Liver (tissue), 9 donors: ENCODE results near the gene CACNB4. TPM values are rescaled to one million over a fixed set of nuclear protein-coding genes. Genes with fewer than 3 reads are reported as not detected.

ENCODE experiments used
- DNase-seq: peaks from one replicate; pipeline ENCODE4 v3.0.0-alpha.2; 2017; ENCODE audit warnings: low spot score
- H3K27ac ChIP-seq, 2 donors: one replicate each; pipeline ENCODE4 v1.7.0; 2013; ENCODE audit warnings: inconsistent platforms in 2 of 2, low read length in 2 of 2, control low read depth in 1 of 2, low read depth in 1 of 2, mild to moderate bottlenecking in 1 of 2
- H3K27me3 ChIP-seq, 4 donors: one replicate each; pipeline versions ENCODE4 v1.6.1 to v1.7.0; 2013; ENCODE audit warnings: low read length in 3 of 4, inconsistent platforms in 1 of 4, mild to moderate bottlenecking in 1 of 4, moderate library complexity in 1 of 4; ENCODE audit not compliant: control insufficient read depth in 4 of 4, insufficient read depth in 4 of 4
- H3K36me3 ChIP-seq, 4 donors: one replicate each; pipeline versions ENCODE4 v1.6.1 to v1.7.0; 2013; ENCODE audit warnings: low read length in 3 of 4, mild to moderate bottlenecking in 3 of 4, low read depth in 1 of 4, moderate library complexity in 1 of 4; ENCODE audit not compliant: control insufficient read depth in 4 of 4, insufficient read depth in 3 of 4
- H3K4me1 ChIP-seq, 4 donors: one replicate each; pipeline versions ENCODE4 v1.6.1 to v1.7.0; 2013; ENCODE audit warnings: low read length in 3 of 4, mild to moderate bottlenecking in 3 of 4, moderate library complexity in 1 of 4; ENCODE audit not compliant: control insufficient read depth in 4 of 4, insufficient read depth in 4 of 4
- H3K4me3 ChIP-seq, 3 donors: one replicate each; pipeline versions ENCODE4 v1.6.1 to v1.7.0; 2013; ENCODE audit warnings: low read length in 3 of 3, control low read depth in 1 of 3, low read depth in 1 of 3, mild to moderate bottlenecking in 1 of 3
- H3K9ac ChIP-seq, 2 donors: one replicate each; pipeline ENCODE4 v1.7.0; 2013; ENCODE audit warnings: low read length in 2 of 2, mild to moderate bottlenecking in 2 of 2, moderate library complexity in 2 of 2, control low read depth in 1 of 2, low read depth in 1 of 2
- H3K9me3 ChIP-seq, 4 donors: one replicate each; pipeline versions ENCODE4 v1.6.1 to v1.7.0; 2013; ENCODE audit warnings: low read length in 3 of 4; ENCODE audit not compliant: control insufficient read depth in 4 of 4
- CTCF ChIP-seq: fragments of 150-350 bp; IDR thresholded peaks from 2 replicates; pipeline ENCODE4 v1.5.1; 2017; ENCODE audit warnings: improper control_type of control experiment, low read depth, low read length; ENCODE audit not compliant: missing input control
- EGR1 ChIP-seq, 2 donors: IDR thresholded peaks; 2 replicates each; pipeline ENCODE4 v1.6.1; 2016 to 2018; ENCODE audit warnings: antibody characterized with exemption in 2 of 2, low read depth in 2 of 2
- FOXA1 ChIP-seq: IDR thresholded peaks from 2 replicates; pipeline ENCODE4 v1.6.1; 2016; ENCODE audit warnings: antibody characterized with exemption
- FOXA2 ChIP-seq: IDR thresholded peaks from 2 replicates; pipeline ENCODE4 v1.6.1; 2016; ENCODE audit warnings: antibody characterized with exemption
- GABPA ChIP-seq, 2 donors: IDR thresholded peaks in 1 of 2; conservative IDR thresholded peaks in 1 of 2; 2 replicates each; pipeline ENCODE4 v1.6.1; 2016; ENCODE audit warnings: antibody characterized with exemption in 2 of 2, mild to moderate bottlenecking in 1 of 2, moderate library complexity in 1 of 2
- HNF4A ChIP-seq, 2 donors: conservative IDR thresholded peaks; 2 replicates each; pipeline ENCODE4 v1.6.1; 2016; ENCODE audit warnings: antibody characterized with exemption in 2 of 2, mild to moderate bottlenecking in 2 of 2
- HNF4G ChIP-seq: IDR thresholded peaks from 2 replicates; pipeline ENCODE4 v1.6.1; 2016; ENCODE audit warnings: antibody characterized with exemption
- JUND ChIP-seq, 2 donors: IDR thresholded peaks; 2 replicates each; pipeline ENCODE4 v1.6.1; 2016; ENCODE audit warnings: antibody characterized with exemption in 2 of 2
- MAX ChIP-seq: IDR thresholded peaks from 2 replicates; pipeline ENCODE4 v1.6.1; 2016; ENCODE audit warnings: antibody characterized with exemption
- NR2F2 ChIP-seq: IDR thresholded peaks from 2 replicates; pipeline ENCODE4 v1.6.1; 2016; ENCODE audit warnings: antibody characterized with exemption
- RAD21 ChIP-seq, 2 donors: IDR thresholded peaks; 2 replicates each; pipeline ENCODE4 v1.6.1; 2016; ENCODE audit warnings: antibody characterized with exemption in 2 of 2, mild to moderate bottlenecking in 2 of 2
- REST ChIP-seq: IDR thresholded peaks from 2 replicates; pipeline ENCODE4 v1.6.1; 2016; ENCODE audit warnings: antibody characterized with exemption, mild to moderate bottlenecking
- RXRA ChIP-seq, 2 donors: IDR thresholded peaks; 2 replicates each; pipeline ENCODE4 v1.6.1; 2017 to 2018; ENCODE audit warnings: antibody characterized with exemption in 2 of 2, mild to moderate bottlenecking in 1 of 2
- SP1 ChIP-seq: IDR thresholded peaks from 2 replicates; pipeline ENCODE4 v1.6.1; 2018; ENCODE audit warnings: antibody characterized with exemption, mild to moderate bottlenecking
- TAF1 ChIP-seq: conservative IDR thresholded peaks from 2 replicates; pipeline ENCODE4 v1.6.1; 2016; ENCODE audit warnings: antibody characterized with exemption, mild to moderate bottlenecking
- YY1 ChIP-seq: IDR thresholded peaks from 2 replicates; pipeline ENCODE4 v1.6.1; 2016; ENCODE audit warnings: antibody characterized with exemption, mild to moderate bottlenecking
- ZBTB33 ChIP-seq: IDR thresholded peaks from 2 replicates; pipeline ENCODE4 v1.6.1; 2016; ENCODE audit warnings: antibody characterized with exemption
- WGBS: extraction: QIAGEN DNeasy Blood & Tissue Kit; methylation state at CpG from one replicate; pipeline ENCODE4 v1.1.7; 2013; 5-methylcytosine and 5-hydroxymethylcytosine counted together
- polyA plus RNA-seq, 2 donors: library from polyadenylated mRNA; stranded (reverse) in 1 of 2; unstranded in 1 of 2; fragments of 200-250 nt in 1 of 2; fragments of >200 nt in 1 of 2; fragmentation: Nextera tagmentation in 1 of 2; extraction: Ambion mirVana in 1 of 2; gene quantifications; one replicate each; pipeline versions ENCODE4 v1.2.1 to v1.2.3, GENCODE V29; 2013 to 2015
- total RNA-seq, 2 donors: library from RNA; depleted of rRNA; stranded (reverse); fragments of >200 nt; gene quantifications; one replicate each; pipeline ENCODE4 v1.2.3, GENCODE V29; 2014
- TF ChIP-seq, protein P1 (sequence below): IDR thresholded peaks from 2 replicates; pipeline ENCODE4 v1.6.1; 2016; ENCODE audit warnings: antibody characterized with exemption
- donor health status: healthy.
- donor health status: healthy.
- donor health status: healthy.
- donor health status: healthy.
- donor health status: healthy.

Gene CACNB4
- total and polyA plus RNA-seq, 4 donors: 0.02 to 0.50 (median 0.21) TPM

DNA sequence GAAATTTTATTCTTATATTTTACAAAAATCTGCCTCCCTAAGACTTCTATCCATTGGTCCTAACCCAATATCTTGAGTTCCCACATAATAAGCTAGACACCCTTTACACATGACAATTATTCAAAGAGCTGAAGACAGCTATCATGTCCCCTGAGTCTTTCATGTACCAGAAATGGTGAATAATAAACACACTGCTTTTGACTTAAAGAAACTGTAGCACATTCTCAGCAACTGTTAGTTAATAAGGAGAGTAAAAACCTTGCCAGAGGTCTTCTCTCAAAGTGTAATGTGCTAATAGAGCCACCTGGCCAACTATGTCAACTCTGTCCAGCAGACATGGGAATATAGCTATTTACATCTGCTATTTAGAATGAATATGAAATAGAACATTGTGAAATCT, 160.9 kb downstream of the CACNB4 start:
- TF ChIP-seq NR2F2 (no peak), TAF1 (no peak), EGR1 (IDR thresholded peaks at IDR 0.05; ENCODE audit: low read depth in 2 of 2) (no peak), YY1 (no peak), ZBTB33 (no peak), GABPA (IDR thresholded peaks at IDR 0.05 in 1 of 2, conservative IDR thresholded peaks at IDR 0.05 in 1 of 2) (no peak), MAX (no peak), JUND (IDR thresholded peaks at IDR 0.05) (no peak), CTCF (no peak), FOXA1 (no peak), FOXA2 (no peak), HNF4A (conservative IDR thresholded peaks at IDR 0.05) (no peak), HNF4G (no peak), RAD21 (IDR thresholded peaks at IDR 0.05) (no peak), REST (no peak), SP1 (no peak)
- TF ChIP-seq, protein P1, sequence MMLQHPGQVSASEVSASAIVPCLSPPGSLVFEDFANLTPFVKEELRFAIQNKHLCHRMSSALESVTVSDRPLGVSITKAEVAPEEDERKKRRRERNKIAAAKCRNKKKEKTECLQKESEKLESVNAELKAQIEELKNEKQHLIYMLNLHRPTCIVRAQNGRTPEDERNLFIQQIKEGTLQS: no peak
- DNase-seq: no peak
- Histone ChIP-seq H3K27me3 (no peaks in the 10 kb centered on the region), H3K4me3 (no peak overlapping the region), H3K9ac (no peak overlapping the region), H3K4me1 (no peaks in the 10 kb centered on the region), H3K36me3 (no peaks in the 10 kb centered on the region), H3K27ac (no peak overlapping the region), H3K9me3 (no peaks in the 10 kb centered on the region)

GRCh38 chr2:151936626-151937025, 162.2 kb downstream of the CACNB4 start:
- Histone ChIP-seq H3K27ac (no peak overlapping the region), H3K9me3 (no peaks in the 10 kb centered on the region), H3K27me3 (no peaks in the 10 kb centered on the region), H3K4me1 (no peaks in the 10 kb centered on the region), H3K9ac (no peak overlapping the region), H3K36me3 (no peaks in the 10 kb centered on the region), H3K4me3 (no peak overlapping the region)
- WGBS: 84% methylated on average over 4 of the region's 4 CpGs
- DNase-seq: no peak
- no peak for TF ChIP-seq HNF4A (conservative IDR thresholded peaks at IDR 0.05)
- TF ChIP-seq FOXA2: no peak
- no peak for TF ChIP-seq TAF1
- TF ChIP-seq RAD21 (IDR thresholded peaks at IDR 0.05): no peak
- TF ChIP-seq SP1: no peak
- no peak for TF ChIP-seq EGR1 (IDR thresholded peaks at IDR 0.05; ENCODE audit: low read depth in 2 of 2)
- no peak for TF ChIP-seq RXRA (IDR thresholded peaks at IDR 0.05)
- TF ChIP-seq HNF4G: no peak
- TF ChIP-seq NR2F2: no peak
- no peak for TF ChIP-seq REST
- no peak for TF ChIP-seq JUND (IDR thresholded peaks at IDR 0.05)
